ENCODE results near the gene UBXN7. TPM values are rescaled to one million over a fixed set of nuclear protein-coding genes. Genes with fewer than 3 reads are reported as not detected.

The UBXN7 gene
- total and polyA plus RNA-seq, 9 of the 15 experiments (the other 6 are each of a cell fraction or from before 2014, with no cell fraction given): 3.5 to 44.6 (median 13.4) TPM

- no peak overlapping the region for H3K27ac ChIP-seq (ENCODE audit: extremely low read depth, low read depth, low read length)
- H3K79me2 ChIP-seq (ENCODE audit: control insufficient read depth, insufficient read depth, low read length): peaks cover 63% of the 10 kb centered on the region
- H3K27me3 ChIP-seq (ENCODE audit: control insufficient read depth in 2 of 2, insufficient read depth in 2 of 2, low read length in 2 of 2): no peaks in the 10 kb centered on the region
- H3K9me3 ChIP-seq (replicated peaks; ENCODE audit: control insufficient read depth, insufficient read depth, low read depth, low read length): 0 out of 2 replicates have a peak, but pooled peaks cover 2% of the 10 kb centered on the region
- no peak for FAIRE-seq
- no peaks in the 10 kb centered on the region for H3K4me1 ChIP-seq (replicated peaks in 1 of 2; ENCODE audit: control insufficient read depth in 2 of 2, insufficient read depth in 2 of 2, low read length in 2 of 2)
- H3K4me2 ChIP-seq (ENCODE audit: insufficient read depth, low read length): no peak overlapping the region
- no peak for ATAC-seq
- no TSS peak for BruUV-seq (replicated peaks)
- ChIA-PET CTCF (ENCODE audit: low intra/inter-chr PET ratio) (no interaction called here), POLR2A (interaction anchor here (0.8 to 1.6 kb wide), 4 partner anchors 9 to 26 kb away, joined by 3 to 5 read pairs (median 4); no protein-coding TSS in a partner anchor)
- no peak overlapping the region for H3K4me3 ChIP-seq
- H4K20me1 ChIP-seq (replicated peaks; ENCODE audit: control insufficient read depth, insufficient read depth, low read length): no peaks in the 10 kb centered on the region
- peaks cover 20% of the 10 kb centered on the region for H3K36me3 ChIP-seq (ENCODE audit: control insufficient read depth, insufficient read depth, low read length)
- TF ChIP-seq CBX3 (IDR thresholded peaks at IDR 0.05; ENCODE audit: borderline replicate concordance in 1 of 2, low read length in 2 of 2) (peak in 1 of 2 experiments; percentile 90; a peak in 1 of 3 replicates), TRIM28 (IDR thresholded peaks at IDR 0.05) (peak; percentile 59; the same call in 1 of the 2 replicates), SP2 (IDR thresholded peaks at IDR 0.05; ENCODE audit: extremely low read depth, low read depth, low read length, poor library complexity, severe bottlenecking) (no peak), RFX1 (IDR thresholded peaks at IDR 0.05) (no peak)
- TF ChIP-seq, protein P1, sequence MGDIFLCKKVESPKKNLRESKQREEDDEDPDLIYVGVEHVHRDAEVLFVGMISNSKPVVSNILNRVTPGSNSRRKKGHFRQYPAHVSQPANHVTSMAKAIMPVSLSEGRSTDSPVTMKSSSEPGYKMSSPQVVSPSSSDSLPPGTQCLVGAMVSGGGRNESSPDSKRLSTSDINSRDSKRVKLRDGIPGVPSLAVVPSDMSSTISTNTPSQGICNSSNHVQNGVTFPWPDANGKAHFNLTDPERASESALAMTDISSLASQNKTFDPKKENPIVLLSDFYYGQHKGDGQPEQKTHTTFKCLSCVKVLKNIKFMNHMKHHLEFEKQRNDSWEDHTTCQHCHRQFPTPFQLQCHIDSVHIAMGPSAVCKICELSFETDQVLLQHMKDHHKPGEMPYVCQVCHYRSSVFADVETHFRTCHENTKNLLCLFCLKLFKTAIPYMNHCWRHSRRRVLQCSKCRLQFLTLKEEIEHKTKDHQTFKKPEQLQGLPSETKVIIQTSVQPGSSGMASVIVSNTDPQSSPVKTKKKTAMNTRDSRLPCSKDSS (IDR thresholded peaks at IDR 0.05; ENCODE audit: low read depth, partially characterized antibody): peak; percentile 70
- TF ChIP-seq, protein P2, sequence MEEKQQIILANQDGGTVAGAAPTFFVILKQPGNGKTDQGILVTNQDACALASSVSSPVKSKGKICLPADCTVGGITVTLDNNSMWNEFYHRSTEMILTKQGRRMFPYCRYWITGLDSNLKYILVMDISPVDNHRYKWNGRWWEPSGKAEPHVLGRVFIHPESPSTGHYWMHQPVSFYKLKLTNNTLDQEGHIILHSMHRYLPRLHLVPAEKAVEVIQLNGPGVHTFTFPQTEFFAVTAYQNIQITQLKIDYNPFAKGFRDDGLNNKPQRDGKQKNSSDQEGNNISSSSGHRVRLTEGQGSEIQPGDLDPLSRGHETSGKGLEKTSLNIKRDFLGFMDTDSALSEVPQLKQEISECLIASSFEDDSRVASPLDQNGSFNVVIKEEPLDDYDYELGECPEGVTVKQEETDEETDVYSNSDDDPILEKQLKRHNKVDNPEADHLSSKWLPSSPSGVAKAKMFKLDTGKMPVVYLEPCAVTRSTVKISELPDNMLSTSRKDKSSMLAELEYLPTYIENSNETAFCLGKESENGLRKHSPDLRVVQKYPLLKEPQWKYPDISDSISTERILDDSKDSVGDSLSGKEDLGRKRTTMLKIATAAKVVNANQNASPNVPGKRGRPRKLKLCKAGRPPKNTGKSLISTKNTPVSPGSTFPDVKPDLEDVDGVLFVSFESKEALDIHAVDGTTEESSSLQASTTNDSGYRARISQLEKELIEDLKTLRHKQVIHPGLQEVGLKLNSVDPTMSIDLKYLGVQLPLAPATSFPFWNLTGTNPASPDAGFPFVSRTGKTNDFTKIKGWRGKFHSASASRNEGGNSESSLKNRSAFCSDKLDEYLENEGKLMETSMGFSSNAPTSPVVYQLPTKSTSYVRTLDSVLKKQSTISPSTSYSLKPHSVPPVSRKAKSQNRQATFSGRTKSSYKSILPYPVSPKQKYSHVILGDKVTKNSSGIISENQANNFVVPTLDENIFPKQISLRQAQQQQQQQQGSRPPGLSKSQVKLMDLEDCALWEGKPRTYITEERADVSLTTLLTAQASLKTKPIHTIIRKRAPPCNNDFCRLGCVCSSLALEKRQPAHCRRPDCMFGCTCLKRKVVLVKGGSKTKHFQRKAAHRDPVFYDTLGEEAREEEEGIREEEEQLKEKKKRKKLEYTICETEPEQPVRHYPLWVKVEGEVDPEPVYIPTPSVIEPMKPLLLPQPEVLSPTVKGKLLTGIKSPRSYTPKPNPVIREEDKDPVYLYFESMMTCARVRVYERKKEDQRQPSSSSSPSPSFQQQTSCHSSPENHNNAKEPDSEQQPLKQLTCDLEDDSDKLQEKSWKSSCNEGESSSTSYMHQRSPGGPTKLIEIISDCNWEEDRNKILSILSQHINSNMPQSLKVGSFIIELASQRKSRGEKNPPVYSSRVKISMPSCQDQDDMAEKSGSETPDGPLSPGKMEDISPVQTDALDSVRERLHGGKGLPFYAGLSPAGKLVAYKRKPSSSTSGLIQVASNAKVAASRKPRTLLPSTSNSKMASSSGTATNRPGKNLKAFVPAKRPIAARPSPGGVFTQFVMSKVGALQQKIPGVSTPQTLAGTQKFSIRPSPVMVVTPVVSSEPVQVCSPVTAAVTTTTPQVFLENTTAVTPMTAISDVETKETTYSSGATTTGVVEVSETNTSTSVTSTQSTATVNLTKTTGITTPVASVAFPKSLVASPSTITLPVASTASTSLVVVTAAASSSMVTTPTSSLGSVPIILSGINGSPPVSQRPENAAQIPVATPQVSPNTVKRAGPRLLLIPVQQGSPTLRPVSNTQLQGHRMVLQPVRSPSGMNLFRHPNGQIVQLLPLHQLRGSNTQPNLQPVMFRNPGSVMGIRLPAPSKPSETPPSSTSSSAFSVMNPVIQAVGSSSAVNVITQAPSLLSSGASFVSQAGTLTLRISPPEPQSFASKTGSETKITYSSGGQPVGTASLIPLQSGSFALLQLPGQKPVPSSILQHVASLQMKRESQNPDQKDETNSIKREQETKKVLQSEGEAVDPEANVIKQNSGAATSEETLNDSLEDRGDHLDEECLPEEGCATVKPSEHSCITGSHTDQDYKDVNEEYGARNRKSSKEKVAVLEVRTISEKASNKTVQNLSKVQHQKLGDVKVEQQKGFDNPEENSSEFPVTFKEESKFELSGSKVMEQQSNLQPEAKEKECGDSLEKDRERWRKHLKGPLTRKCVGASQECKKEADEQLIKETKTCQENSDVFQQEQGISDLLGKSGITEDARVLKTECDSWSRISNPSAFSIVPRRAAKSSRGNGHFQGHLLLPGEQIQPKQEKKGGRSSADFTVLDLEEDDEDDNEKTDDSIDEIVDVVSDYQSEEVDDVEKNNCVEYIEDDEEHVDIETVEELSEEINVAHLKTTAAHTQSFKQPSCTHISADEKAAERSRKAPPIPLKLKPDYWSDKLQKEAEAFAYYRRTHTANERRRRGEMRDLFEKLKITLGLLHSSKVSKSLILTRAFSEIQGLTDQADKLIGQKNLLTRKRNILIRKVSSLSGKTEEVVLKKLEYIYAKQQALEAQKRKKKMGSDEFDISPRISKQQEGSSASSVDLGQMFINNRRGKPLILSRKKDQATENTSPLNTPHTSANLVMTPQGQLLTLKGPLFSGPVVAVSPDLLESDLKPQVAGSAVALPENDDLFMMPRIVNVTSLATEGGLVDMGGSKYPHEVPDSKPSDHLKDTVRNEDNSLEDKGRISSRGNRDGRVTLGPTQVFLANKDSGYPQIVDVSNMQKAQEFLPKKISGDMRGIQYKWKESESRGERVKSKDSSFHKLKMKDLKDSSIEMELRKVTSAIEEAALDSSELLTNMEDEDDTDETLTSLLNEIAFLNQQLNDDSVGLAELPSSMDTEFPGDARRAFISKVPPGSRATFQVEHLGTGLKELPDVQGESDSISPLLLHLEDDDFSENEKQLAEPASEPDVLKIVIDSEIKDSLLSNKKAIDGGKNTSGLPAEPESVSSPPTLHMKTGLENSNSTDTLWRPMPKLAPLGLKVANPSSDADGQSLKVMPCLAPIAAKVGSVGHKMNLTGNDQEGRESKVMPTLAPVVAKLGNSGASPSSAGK (IDR thresholded peaks at IDR 0.05): peak; percentile 31; the same call in 1 of the 2 replicates
- in situ Hi-C loops (cut with MboI): no loop called here
- peak in 2 of 4 experiments; percentile 32 to 36 for DNase-seq (ENCODE audit: extremely low read depth in 1 of 4, low spot score in 3 of 4)
- H2AFZ ChIP-seq (ENCODE audit: low read depth, low read length): no peak overlapping the region
- intact Hi-C loops (cut with micrococcal nuclease): no loop called here
- WGBS (ENCODE audit: insufficient coverage, low coverage, missing lambda C conversion rate): 96% methylated on average over 4 of the region's 4 CpGs
- no peaks in the 10 kb centered on the region for H3K9me1 ChIP-seq (ENCODE audit: control insufficient read depth, insufficient read depth, low read length)
- H3K9ac ChIP-seq (ENCODE audit: insufficient read depth in 1 of 2, low read depth in 2 of 2, low read length in 2 of 2): no peak overlapping the region
Observed at GRCh38 chr3:196408565-196409300, 23.5 kb downstream of the UBXN7 start.

Measured in K562 (cell line).